HepG2 (cell line): ENCODE measurements around the gene TAS1R3. TPM values are rescaled to one million over a fixed set of nuclear protein-coding genes. Genes with fewer than 3 reads are reported as not detected.

Experiments used
- ARHGAP35 ChIP-seq: sonication (generic); formaldehyde crosslinking; IDR thresholded peaks from 2 replicates; pipeline ENCODE4 v1.9.0; 2022; ENCODE audit warnings: mild to moderate bottlenecking, inconsistent platforms, moderate library complexity, missing genetic modification reagents, borderline replicate concordance
- CEBPB ChIP-seq: IDR thresholded peaks from 2 replicates; pipeline ENCODE4 v1.6.1; 2011; ENCODE audit warnings: low read depth, low read length, improper control_type of control experiment, borderline replicate concordance
- CREB1 ChIP-seq, 2 experiments: fragments of 450-650 bp in 1 of 2; IDR thresholded peaks; 2 replicates each; pipeline ENCODE4 v1.6.1; 2016 to 2017; ENCODE audit warnings: control low read depth in 1 of 2, mild to moderate bottlenecking in 1 of 2, missing compliant biosample characterization in 1 of 2, missing genetic modification characterization in 1 of 2
- DPF2 ChIP-seq: sonication (generic); formaldehyde crosslinking; IDR thresholded peaks from 2 replicates; pipeline ENCODE4 v1.4.0; 2020; ENCODE audit warnings: mild to moderate bottlenecking, low read depth, missing genetic modification reagents, borderline replicate concordance
- MED8 ChIP-seq: sonication (generic); formaldehyde crosslinking; IDR thresholded peaks from 2 replicates; pipeline ENCODE4 v1.8.1; 2023; ENCODE audit warnings: mild to moderate bottlenecking, missing genetic modification reagents; ENCODE audit not compliant: insufficient replicate concordance
- MZF1 ChIP-seq: sonication (generic); formaldehyde crosslinking; IDR thresholded peaks from 2 replicates; pipeline ENCODE4 v1.8.1; 2023; ENCODE audit warnings: mild to moderate bottlenecking, missing genetic modification reagents, borderline replicate concordance
- NCOA2 ChIP-seq: sonication (generic); formaldehyde crosslinking; IDR thresholded peaks from 2 replicates; pipeline ENCODE4 v1.8.0; 2022; ENCODE audit warnings: inconsistent platforms
- NFKBIZ ChIP-seq: IDR thresholded peaks from 2 replicates; pipeline ENCODE4 v1.6.1; 2018; ENCODE audit warnings: missing genetic modification reagents, missing compliant biosample characterization
- SKI ChIP-seq: fragments of 450-650 bp; IDR thresholded peaks from one replicate; pipeline ENCODE4 v1.6.1; 2018; ENCODE audit warnings: mild to moderate bottlenecking; ENCODE audit not compliant: partially characterized antibody
- SRSF1 ChIP-seq: fragments of 200-400 bp; formaldehyde crosslinking; optimal IDR thresholded peaks from 2 replicates; pipeline ENCODE3; 2017; ENCODE audit warnings: mild to moderate bottlenecking, low read depth, low read length, moderate library complexity
- SRY ChIP-seq: sonication (generic); formaldehyde crosslinking; IDR thresholded peaks from 2 replicates; pipeline ENCODE4 v1.8.0; 2022; ENCODE audit warnings: mild to moderate bottlenecking, missing genetic modification reagents
- SSRP1 ChIP-seq: IDR thresholded peaks from 2 replicates; pipeline ENCODE4 v1.6.1; 2016; ENCODE audit warnings: control low read depth
- XRCC5 ChIP-seq: fragments of 200-400 bp; formaldehyde crosslinking; optimal IDR thresholded peaks from 2 replicates; pipeline ENCODE3; 2017; ENCODE audit warnings: mild to moderate bottlenecking, low read length
- ZFAT ChIP-seq: sonication (generic); formaldehyde crosslinking; conservative IDR thresholded peaks from 2 replicates; pipeline ENCODE4 v1.8.1; 2023; ENCODE audit warnings: missing genetic modification reagents, inconsistent platforms
- ZFP36L2 ChIP-seq: sonication (generic); formaldehyde crosslinking; IDR thresholded peaks from 2 replicates; pipeline ENCODE4 v1.4.0; 2020; ENCODE audit warnings: missing genetic modification reagents
- ZNF12 ChIP-seq: sonication (generic); formaldehyde crosslinking; IDR thresholded peaks from 2 replicates; pipeline ENCODE4 v1.5.0; 2020; ENCODE audit warnings: missing genetic modification reagents
- ZNF225 ChIP-seq: sonication (generic); formaldehyde crosslinking; IDR thresholded peaks from 2 replicates; pipeline ENCODE4 v1.4.0; 2020; ENCODE audit warnings: mild to moderate bottlenecking, missing genetic modification reagents
- ZNF232 ChIP-seq: sonication (generic); formaldehyde crosslinking; IDR thresholded peaks from 2 replicates; pipeline ENCODE4 v1.4.0; 2020; ENCODE audit warnings: missing genetic modification reagents, borderline replicate concordance
- ZNF354B ChIP-seq: sonication (generic); formaldehyde crosslinking; IDR thresholded peaks from 2 replicates; pipeline ENCODE4 v1.8.0; 2022; ENCODE audit warnings: mild to moderate bottlenecking, missing genetic modification reagents
- ZNF431 ChIP-seq: sonication (generic); formaldehyde crosslinking; IDR thresholded peaks from 2 replicates; pipeline ENCODE4 v1.9.0; 2022; ENCODE audit warnings: missing genetic modification reagents, low read depth, mild to moderate bottlenecking, borderline replicate concordance
- ZNF441 ChIP-seq: sonication (generic); formaldehyde crosslinking; IDR thresholded peaks from 2 replicates; pipeline ENCODE4 v1.7.0; 2021; ENCODE audit warnings: missing genetic modification reagents, borderline replicate concordance
- ZNF564 ChIP-seq: sonication (generic); formaldehyde crosslinking; IDR thresholded peaks from 2 replicates; pipeline ENCODE4 v1.8.1; 2023; ENCODE audit warnings: mild to moderate bottlenecking, missing genetic modification reagents
- ZNF570 ChIP-seq: sonication (generic); formaldehyde crosslinking; IDR thresholded peaks from 2 replicates; pipeline ENCODE4 v1.4.0; 2020; ENCODE audit warnings: mild to moderate bottlenecking, missing genetic modification reagents, borderline replicate concordance
- ZNF615 ChIP-seq: sonication (generic); formaldehyde crosslinking; IDR thresholded peaks from 2 replicates; pipeline ENCODE4 v1.5.0; 2020; ENCODE audit warnings: mild to moderate bottlenecking, missing genetic modification reagents, borderline replicate concordance
- ZNF644 ChIP-seq: IDR thresholded peaks from 2 replicates; pipeline ENCODE4 v1.6.1; 2016; ENCODE audit warnings: low read depth
- ZNF710 ChIP-seq: sonication (generic); formaldehyde crosslinking; IDR thresholded peaks from 2 replicates; pipeline ENCODE4 v1.5.0; 2020; ENCODE audit warnings: mild to moderate bottlenecking, missing genetic modification reagents, borderline replicate concordance
- ZNF749 ChIP-seq: sonication (generic); formaldehyde crosslinking; IDR thresholded peaks from 2 replicates; pipeline ENCODE4 v1.8.0; 2022; ENCODE audit warnings: mild to moderate bottlenecking, missing genetic modification reagents, moderate library complexity, borderline replicate concordance
- ZNF792 ChIP-seq: IDR thresholded peaks from 2 replicates; pipeline ENCODE4 v1.6.1; 2016
- ZNF891 ChIP-seq: sonication (generic); formaldehyde crosslinking; IDR thresholded peaks from 2 replicates; pipeline ENCODE4 v1.5.0; 2020; ENCODE audit warnings: mild to moderate bottlenecking, missing genetic modification reagents
- ZSCAN12 ChIP-seq: sonication (generic); formaldehyde crosslinking; IDR thresholded peaks from 2 replicates; pipeline ENCODE4 v1.9.0; 2021; ENCODE audit warnings: mild to moderate bottlenecking, missing genetic modification reagents
- polyA plus RNA-seq, 8 experiments: library from polyadenylated mRNA; depleted of rRNA in 3 of 8; stranded (reverse) in 7 of 8; unstranded in 1 of 8; fragments of >200 nt; fragmentation: Illumina TruSeq in 4 of 8; extraction: Trizol in 4 of 8; gene quantifications; 2 replicates each; pipeline versions ENCODE4 v1.2.1 to v1.2.3, GENCODE V29; 2011 to 2016; ENCODE audit warnings: low read depth in 4 of 8, missing spikeins in 1 of 8, mixed read lengths in 1 of 8; ENCODE audit not compliant: insufficient read depth in 1 of 8
- total RNA-seq, 5 experiments: library from RNA; depleted of rRNA; stranded (reverse); fragments of >200 nt; fragmentation: Illumina TruSeq; extraction: Trizol; gene quantifications; 2 replicates each; pipeline ENCODE4 v1.2.3, GENCODE V29; 2016; ENCODE audit warnings: low read depth in 1 of 5
- TF ChIP-seq, protein P1 (sequence below): sonication (generic); formaldehyde crosslinking; IDR thresholded peaks from 2 replicates; pipeline ENCODE4 v1.4.0; 2020; ENCODE audit warnings: missing genetic modification reagents; ENCODE audit errors: not compliant biosample characterization

Gene TAS1R3
- total and polyA plus RNA-seq, 2 of the 13 experiments (the other 11 are each of a cell fraction or from before 2014, with no cell fraction given) = 0.13 to 0.15 TPM

DNA sequence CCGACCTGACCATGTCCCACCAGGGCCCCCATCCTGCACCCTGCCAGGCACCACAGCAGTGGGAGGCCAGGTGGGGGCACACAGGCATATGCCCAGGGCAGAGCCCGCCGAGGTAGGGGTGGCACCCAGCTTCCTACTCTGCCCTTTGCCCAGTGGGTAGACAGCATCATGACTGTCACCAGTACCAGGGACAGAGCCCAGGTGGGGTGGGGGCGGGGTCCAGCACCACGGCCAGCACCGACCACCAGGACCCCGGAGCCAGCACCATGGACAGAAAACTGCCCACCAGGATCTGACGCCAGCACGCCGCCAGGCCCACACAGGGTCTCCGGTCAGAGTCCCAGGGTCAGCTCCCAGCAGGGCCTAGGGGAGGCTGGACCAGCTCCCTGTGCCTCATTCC, 3.8 kb downstream of the TAS1R3 start (continued):
- peak; percentile 35; the same call in 1 of the 2 replicates for TF ChIP-seq NCOA2
- 0 out of 2 replicates have a peak, but pooled peaks have one; percentile 63 for TF ChIP-seq ZNF749 (CRISPR knock-in tag)
- TF ChIP-seq CEBPB = no peak
- TF ChIP-seq ARHGAP35 = peak; percentile 87; the same call in 1 of the 2 replicates
- TF ChIP-seq, protein P1, sequence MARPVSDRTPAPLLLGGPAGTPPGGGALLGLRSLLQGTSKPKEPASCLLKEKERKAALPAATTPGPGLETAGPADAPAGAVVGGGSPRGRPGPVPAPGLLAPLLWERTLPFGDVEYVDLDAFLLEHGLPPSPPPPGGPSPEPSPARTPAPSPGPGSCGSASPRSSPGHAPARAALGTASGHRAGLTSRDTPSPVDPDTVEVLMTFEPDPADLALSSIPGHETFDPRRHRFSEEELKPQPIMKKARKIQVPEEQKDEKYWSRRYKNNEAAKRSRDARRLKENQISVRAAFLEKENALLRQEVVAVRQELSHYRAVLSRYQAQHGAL (CRISPR knock-in tag) = no peak
- TF ChIP-seq MZF1 (CRISPR knock-in tag) = no peak
- peak; percentile 29; the same call in 1 of the 2 replicates for TF ChIP-seq ZNF710
- TF ChIP-seq SKI = no peak
- no peak for TF ChIP-seq ZNF644
- peak; percentile 84; the same call in 1 of the 2 replicates for TF ChIP-seq SRY
- no peak for TF ChIP-seq XRCC5
- no peak for TF ChIP-seq ZFAT (CRISPR knock-in tag)
- no peak for TF ChIP-seq SRSF1
- TF ChIP-seq ZNF792 = no peak
- TF ChIP-seq MED8 (CRISPR knock-in tag) = no peak
- 0 out of 2 replicates have a peak, but pooled peaks have one; percentile 43 for TF ChIP-seq ZFP36L2 (CRISPR knock-in tag)
- TF ChIP-seq ZNF232 (CRISPR knock-in tag) = peak; percentile 95
- no peak for TF ChIP-seq CREB1 (IDR thresholded peaks at IDR 0.05)
- no peak for TF ChIP-seq CREB1 (CRISPR knock-in tag; IDR thresholded peaks at IDR 0.05)
- 0 out of 2 replicates have a peak, but pooled peaks have one; percentile 69 for TF ChIP-seq ZNF564 (CRISPR knock-in tag)
- TF ChIP-seq ZNF570 (CRISPR knock-in tag) = 0 out of 2 replicates have a peak, but pooled peaks have one; percentile 47
- no peak for TF ChIP-seq ZNF615 (CRISPR knock-in tag)
- peak; percentile 86; the same call in 1 of the 2 replicates for TF ChIP-seq ZNF441 (CRISPR knock-in tag)
- peak; percentile 69; the same call in 1 of the 2 replicates for TF ChIP-seq ZNF431
- TF ChIP-seq NFKBIZ (CRISPR knock-in tag) = peak; percentile 52; the same call in 1 of the 2 replicates
- TF ChIP-seq ZNF891 (CRISPR knock-in tag) = no peak
- TF ChIP-seq ZSCAN12 = no peak
- TF ChIP-seq DPF2 = no peak
- no peak for TF ChIP-seq SSRP1
- no peak for TF ChIP-seq ZNF225
- TF ChIP-seq ZNF12 (CRISPR knock-in tag) = 0 out of 2 replicates have a peak, but pooled peaks have one; percentile 56
- TF ChIP-seq ZNF354B (CRISPR knock-in tag) = no peak
